Stimulated activated CD8-positive, alpha-beta memory T cell treated with anti-CD3 and anti-CD28 coated beads, Interleukin-4, amount 100 ng/mL, for 1 hour (primary cell): Measurements from ENCODE around the gene TMEFF2.

Source experiments
- DNase-seq, 2 donors: peaks; one replicate each; pipeline ENCODE4 v3.0.0-alpha.2; 2020; ENCODE audit warnings: low read depth in 2 of 2, low spot score in 1 of 2

Gene TMEFF2

DNA sequence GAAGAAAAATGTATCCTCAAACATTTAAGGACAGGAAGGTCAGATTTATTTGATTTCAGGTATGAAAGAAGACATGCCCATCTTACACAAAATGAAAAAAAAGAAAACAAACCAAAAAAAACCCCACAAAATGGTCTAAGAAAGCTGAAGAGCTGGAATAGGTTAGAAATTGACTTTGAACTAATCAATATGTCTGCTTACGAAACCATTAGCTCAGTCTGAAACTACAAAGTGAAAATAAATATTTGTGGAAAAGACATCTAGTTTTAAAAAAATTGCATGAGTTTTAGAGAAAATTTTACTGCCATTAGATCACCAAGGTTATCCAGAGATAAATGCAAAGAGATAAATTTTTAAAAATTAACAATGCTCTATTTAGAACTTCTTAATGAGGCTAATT is 125.3 kb downstream of the TMEFF2 start:
- DNase-seq = no peak

DNA sequence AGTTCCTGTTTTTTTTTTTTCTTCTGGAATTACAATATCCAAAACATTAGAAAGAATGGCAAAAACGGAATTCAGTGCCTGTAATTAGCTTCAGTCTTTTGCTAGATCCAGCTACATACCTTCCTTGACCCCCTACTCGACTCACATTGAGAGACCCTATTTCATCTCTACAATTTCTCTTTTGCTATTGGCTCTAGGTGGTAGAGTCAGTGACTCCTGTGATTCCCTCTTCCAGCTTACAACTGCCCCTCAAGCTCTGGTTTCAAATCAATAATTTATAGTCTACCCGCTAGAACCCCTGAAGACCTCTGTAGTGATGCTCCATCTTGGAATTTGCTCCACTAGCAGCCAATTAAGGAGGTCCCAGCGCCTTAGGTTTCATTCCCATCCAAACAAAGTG is 125.8 kb downstream of the TMEFF2 start:
- no peak for DNase-seq

DNA sequence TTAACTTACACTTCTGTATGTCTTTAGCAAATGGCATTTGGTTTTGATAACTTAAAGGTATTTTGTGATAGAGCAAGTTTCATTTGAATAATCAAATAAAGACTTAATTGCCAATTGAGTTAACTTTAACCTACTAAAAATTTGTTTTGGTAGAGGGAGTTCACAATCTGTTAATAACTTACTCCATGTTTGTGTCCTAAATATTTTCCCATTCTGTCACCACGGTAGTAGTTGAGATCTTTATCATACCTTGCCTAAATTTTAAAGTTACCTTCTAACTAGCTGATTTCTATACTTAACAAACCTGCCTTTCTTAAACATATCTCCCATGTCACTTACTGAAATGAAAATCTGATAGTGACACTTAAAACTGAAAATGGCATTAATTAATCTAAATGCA is 127.1 kb downstream of the TMEFF2 start:
- no peak for DNase-seq

DNA sequence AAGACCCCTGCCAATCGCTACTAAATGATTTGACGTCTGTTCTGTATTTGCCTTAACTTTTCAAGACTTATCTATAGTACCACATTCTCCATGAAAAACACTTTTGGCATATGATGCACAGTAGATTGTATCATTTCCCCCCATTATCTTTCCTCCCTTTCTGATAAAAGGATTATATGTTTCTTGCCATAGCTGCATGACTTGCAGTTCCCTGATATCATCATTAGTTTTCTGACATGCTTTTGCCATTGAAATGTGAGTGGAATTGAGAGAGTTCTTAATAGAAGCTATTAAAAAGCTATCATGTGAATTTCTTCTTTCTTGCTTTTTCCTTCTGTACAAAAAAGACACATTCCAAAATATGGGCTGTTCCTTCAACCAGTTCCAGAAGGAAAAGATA is 130.3 kb downstream of the TMEFF2 start:
- DNase-seq = no peak

DNA sequence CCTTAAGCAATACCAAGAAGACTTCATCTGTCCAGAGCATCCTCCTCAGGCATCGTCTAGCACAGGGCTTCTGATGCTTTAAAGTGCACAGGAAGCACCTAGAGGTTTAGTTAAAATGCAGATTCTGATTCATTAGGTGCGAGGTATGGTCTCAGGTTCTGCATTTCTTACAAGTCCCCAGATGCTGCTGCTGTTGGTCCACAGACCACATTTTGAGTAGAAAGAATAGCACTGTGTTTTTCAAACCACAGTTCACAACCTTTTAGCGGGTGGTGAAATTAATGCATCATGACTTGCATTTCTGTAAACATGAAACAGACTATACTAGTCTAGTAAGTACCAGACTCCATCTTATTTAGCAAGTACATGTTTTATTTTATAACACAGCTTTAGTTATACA is 134.6 kb downstream of the TMEFF2 start:
- no peak for DNase-seq

DNA sequence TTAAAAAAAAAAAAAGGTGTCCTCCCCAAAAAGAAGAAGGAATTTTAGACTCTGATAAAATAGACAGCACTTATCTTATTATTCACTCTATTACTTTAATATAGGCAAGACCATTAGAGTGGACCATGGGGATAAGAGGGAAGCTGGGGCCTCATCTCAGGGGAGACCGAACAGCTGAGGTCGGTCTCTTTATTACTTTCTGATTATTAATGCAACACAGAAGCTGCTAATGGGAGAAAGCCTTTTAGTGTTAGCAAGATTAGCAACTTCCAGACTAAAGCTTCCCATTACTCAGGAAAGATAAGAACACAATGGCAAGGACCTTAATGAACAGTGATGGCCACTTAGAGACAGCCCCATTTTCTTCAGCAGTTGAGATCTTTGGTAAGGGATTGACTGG is 135.5 kb downstream of the TMEFF2 start:
- DNase-seq = no peak

DNA sequence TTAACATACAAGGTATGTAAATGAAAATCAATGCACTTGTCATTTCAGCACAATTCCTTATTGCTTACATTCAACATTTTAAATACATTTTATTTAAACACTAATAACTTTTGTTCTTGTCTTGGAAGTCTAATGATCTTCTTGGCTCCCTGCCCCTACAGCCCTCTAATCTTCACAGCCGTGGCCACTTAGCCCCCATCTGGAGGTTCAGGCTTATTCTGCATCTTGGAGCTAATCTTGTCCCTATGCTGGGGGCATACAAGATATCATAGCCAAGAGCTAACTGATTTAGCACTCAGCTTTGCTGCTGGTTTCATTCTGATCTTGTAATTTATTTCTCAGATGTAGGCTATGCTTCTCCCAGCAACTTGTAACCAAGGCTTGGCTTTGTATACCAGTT is 140.8 kb downstream of the TMEFF2 start:
- DNase-seq = no peak

DNA sequence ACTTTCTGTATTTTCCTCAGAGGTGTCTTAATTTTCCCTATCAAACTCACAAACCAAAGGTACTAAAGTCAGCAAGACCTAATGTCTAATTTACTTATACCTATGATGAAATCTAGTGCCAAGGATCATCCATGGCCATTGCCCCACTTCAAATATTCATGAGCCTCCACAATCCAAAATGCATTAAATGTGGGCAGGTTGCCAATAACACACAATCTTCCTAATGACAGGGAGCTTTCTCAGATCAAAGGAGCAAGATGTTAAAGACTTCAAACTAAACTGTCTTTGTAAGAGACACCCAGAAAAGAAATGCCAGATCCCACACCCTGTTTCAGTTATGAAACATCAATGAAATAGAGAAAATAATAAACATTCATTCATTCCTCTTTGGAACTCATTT is 143.2 kb downstream of the TMEFF2 start:
- no peak for DNase-seq

DNA sequence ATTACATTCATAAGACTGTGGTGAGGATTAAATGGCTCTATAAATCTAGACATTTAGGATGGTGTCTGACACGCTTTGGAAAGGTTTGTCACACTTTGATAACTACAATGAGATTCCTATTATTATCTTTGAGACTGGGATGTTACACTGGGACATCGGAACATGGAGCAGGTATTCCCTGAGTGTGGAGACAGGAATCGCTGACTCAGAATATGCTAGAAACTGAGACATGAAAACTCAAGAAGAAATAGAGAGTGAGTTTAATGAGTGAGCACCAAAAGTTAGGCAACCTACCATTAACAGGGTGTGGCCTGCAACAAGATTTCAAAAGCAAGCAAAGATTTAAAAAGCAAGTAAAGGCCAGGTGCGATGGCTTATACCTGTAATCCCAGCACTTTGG is 145.4 kb downstream of the TMEFF2 start:
- no peak for DNase-seq

DNA sequence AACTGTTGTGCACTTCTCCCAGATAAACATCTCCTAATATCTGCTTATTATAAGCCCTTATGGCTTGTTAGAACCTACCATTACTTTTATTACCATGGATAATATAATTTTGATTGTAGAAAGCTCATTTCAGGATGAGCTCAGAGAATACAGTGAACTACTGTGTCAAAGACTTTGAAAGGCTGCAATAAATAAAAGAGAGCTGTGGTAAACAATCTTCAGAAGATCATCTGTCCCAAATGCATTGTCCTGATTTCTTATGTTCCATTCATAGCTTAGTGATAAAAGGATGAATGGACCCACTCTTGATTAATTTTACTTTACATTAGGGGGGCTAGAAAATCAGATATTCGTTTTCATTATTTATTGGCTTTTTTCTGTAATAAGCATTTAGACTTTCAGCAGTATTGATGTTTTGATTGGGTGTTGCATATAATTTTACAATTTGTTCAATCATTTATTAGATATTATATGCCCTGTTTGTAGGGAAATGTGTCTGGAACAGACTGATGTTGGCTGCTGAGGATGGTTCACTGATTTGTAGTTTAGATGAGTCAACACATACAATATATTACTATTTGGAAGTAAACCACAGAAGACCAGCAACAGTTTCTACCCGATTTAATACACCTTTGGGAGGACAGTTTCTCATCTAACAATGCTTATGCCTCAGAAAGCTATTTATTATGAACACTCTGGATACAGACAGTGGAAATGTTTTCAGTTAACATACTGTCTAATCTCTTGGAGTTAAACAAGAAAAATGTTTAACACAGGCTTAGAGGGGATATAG is 147.2 kb downstream of the TMEFF2 start:
- no peak for DNase-seq

DNA sequence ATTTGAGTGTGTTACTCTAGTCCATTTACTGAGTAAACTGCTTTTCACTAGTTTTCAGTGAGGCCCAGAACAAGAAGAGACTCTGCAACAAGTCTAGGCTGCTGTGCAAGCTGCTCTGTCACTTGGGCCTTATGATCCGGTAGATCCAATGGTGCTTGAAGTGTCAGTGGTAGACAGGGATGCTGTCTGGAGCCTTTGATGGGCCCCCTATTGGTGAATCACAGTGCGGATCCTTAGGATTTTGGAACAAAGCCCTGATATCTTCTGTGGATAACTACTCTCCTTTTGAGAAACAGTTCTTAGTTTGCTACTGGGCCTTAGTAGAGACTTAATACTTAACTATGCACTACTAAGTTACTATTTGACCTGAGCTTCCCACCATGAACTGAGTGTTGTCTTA is 150.2 kb downstream of the TMEFF2 start:
- no peak for DNase-seq

DNA sequence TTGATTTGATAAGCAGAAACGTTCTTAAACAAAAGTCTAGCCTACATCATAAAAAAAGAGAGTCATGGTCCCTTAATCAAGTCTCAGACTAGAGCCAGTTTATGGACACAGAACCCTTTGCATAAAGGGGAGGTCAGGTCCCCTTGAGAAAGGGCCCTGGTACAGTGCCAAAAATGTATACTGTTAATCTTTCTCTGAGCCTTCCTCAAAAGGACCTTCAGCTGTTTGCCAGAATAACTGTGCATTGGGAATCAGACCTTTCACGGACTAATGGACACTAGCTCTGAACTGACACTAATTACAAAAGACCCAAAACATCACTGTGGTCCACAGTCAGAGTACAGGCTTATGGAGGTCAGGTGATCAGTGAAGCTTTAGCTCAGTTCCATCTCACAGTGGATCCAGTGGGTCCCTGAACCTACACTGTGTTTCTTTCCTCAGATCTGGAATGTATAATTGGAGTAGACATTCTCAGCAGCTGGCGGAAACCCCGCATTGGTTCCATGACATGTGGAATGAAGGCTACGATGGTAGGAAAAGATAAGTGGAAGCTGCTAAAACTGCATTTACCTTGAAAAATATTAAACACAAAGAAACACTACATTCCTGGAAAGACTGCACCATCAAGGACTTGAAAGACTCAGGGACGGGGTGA is 151.4 kb downstream of the TMEFF2 start:
- DNase-seq = no peak

DNA sequence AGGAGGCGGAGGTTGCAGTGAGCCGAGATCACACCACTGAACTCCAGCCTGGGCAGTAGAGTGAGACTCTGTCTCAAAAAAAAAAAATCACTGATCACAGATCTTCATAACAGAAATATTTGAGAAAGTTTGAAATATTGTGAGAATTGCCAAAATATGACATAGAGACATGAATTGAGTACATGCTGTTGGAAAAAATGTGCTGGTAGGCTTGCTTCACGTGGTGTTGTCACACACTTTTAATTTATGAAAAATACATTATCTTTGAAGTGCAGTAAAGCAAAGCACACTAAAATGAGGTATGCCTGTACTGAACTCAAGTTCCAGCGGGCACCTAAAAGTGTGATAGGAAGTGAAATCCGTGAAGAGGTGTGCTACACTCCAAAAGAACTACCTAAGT is 152.6 kb downstream of the TMEFF2 start:
- DNase-seq = no peak

DNA sequence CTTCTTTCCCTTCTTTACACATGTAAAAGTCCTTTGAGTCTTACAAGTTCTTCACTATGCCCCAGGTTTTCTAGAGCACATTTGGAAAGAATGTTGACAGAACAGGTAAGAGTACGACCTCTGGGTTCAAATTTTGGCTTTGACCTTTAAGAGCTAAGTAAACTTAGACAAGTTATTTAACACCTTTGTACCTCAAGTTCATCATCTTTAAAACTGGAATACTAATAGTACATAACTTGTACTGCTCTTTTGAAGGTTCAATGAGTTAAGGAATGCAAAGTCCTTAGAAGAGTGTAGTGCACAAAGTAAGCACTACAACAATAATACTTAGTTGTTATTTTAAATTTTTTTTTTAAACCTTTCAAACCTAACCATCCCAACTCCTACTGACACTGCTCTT is 156.6 kb downstream of the TMEFF2 start:
- no peak for DNase-seq

DNA sequence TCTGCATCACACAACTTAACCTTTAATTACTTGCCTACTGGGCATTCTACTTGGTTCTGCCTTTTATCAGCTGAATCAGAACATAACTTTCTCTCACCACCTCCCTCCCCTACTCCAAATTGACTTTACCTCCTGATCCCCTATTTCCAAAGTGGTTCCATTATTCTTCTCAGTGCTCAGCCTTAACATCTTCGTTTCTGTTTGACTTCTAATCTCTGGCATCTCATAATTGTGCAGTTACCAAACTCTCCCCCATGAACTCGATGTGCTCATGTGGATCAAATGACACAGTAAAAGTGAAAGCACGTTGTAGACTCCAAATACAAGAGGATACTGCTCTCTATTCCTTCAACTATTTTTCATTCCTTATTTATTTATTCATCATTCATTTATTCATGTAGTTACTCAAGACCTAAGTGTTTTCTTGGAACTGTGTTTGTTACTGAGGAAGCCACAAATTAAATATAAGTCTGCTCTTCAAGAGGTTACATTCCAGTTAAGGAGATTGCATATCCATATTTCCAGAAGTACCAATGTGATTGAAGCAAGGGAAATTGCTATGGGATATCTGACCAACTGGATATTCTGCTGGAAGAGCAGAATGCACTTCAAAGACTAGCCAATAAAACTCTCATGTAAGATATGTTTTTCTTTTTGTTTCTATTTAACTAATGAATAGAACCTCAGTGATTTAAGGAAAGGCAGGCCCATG is 158.8 kb downstream of the TMEFF2 start:
- no peak for DNase-seq

DNA sequence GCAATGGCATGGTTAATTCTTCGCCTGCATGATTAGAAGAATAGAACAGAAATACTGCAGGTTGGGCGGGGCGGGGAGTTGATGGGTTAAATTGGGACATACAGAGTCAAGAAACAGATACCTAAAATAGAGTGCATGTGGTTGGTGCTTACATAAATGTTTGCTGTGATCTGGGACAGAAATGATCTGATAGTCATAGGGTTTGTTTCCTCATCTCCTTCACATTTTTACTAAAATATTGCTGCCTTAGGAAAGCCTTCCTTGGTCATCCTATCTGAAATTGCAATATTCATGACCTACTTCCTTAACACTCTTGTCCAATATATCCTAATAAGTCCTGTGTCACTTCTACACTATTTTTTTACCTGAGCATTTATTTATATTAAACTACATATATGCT is 163.9 kb downstream of the TMEFF2 start:
- no peak for DNase-seq

DNA sequence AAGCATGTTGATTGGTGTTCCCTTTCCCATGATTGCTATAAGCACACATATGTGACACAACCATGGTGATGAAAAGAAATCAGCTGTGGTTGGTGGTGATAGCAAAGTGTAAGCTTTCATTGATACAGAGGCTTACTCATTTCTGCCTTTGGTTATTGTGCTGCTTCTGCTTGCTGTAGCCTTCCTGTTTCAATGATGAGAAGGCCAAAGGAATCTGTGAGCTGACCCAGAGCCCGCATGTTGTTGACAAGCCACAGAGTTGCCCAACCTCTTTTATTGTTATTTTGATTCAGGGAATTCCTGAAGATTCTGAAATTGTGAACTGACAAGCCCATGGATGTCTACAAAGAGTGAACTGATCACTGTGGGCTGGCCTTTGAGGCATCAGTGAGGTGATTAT is 164.4 kb downstream of the TMEFF2 start:
- no peak for DNase-seq

DNA sequence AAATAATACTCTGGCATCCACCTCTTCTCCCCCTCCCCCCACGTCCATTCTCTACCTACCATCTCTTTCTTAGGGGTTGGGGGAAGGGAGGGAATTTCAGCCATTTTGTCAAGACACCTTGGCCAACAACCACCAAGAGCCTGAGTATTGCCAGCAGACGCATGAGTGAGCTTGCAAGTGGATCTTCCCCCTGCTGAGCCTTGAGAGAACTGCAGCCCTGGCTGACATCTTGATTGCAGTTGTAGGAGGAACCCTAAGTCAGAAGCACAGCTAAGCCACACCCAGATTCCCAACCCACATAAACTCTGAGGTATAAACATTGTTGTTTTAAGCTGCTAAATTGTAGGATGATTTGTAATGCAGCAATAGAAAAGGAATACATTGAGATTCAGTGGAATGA is 165.6 kb downstream of the TMEFF2 start:
- DNase-seq = no peak

DNA sequence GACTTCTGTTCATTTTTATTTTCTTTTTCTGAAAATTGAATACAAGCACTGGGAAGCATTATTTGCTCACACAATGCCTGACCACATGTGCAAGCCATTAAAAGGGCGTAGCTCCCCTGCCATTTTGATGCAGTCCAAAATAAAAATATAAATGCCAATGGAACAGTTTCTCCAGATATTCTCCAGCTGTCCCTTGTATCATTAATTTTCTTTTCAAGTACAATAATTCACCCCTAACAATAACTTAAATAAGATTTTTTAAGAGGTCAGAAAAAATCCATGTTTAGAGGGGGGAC is 168.0 kb downstream of the TMEFF2 start:
- no peak for DNase-seq

DNA sequence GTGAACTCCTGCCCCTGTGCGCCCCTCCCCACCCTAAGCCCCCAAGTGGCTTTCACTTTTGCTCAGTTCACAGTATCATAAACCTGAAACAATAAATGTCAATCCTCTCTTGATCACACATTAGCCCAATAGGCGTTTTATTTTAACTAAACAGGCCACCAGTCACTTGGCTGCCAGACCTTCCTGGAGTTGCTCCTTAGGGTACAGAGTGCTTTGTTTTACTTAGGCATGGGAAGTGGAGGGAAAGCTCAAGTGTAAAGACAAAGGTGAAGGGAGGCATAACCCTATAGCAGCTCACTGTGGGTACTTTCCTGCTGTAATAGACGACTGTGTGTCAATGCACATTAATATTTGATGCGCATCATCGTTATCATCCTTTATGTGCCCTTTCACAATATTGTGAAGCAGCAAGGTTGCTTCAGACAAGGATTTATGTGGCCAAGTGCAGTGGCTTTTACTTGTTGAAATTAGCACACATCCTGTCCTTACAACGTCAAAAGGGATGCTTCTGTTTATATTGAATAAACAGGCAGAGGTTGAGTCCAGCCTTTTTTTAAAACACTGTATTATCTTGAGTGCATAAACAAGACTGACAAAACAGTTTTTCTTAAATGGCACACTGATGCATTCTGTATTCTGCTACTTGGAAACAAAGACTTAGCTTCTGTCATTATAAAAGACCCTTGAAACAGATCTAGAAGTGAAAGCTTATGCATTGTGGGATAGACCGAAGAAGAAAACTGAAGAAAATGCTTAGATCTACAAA is 168.5 kb downstream of the TMEFF2 start:
- DNase-seq = no peak

DNA sequence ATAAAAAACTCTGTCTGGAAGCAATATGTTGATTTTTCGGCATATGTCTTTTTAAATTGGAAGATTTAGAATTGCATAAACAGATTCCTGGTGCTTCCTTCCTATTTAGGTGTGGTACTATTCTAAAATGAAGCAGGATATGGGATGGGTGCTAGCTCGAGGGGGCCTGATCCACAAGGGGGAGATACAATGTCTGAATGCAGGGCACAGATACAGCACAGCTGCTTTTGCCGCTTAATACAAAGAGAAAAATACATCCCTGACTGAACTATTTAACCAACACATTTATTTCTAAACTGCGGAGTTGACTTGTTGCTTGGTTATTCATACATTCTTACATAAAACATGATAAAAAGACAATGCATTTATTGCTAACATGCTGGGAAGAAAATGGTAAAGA is 169.1 kb downstream of the TMEFF2 start:
- DNase-seq = no peak

DNA sequence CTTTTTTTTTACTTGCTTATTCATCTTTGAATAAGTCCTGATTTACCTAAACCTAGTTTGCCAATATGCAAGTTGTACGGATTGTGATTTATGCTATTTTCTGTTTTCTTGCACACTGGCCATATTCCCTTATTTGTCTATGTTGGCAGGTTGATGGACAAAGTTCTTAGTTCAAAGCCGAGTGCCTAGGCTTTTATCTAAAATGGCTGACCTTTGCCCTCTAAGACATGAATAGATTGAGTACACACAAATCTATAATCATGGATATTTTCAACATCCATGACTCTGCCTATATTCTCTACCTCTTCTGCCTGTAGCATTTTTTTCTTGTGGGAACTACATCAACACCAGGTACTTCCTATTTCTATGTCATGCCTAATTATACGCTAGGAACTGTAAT is 171.7 kb downstream of the TMEFF2 start:
- DNase-seq = no peak
